Parathyroid adenoma (tissue), 2 donors: ENCODE results near the gene GK2.

Experiments
- H2AFZ ChIP-seq: fragments of 300-600 bp; sonication (generic); one replicate; pipeline ENCODE4 v1.7.0; 2017; ENCODE audit warnings: antibody characterized with exemption, mild to moderate bottlenecking
- H3K27ac ChIP-seq: fragments of 300-600 bp; sonication (generic); one replicate; pipeline ENCODE4 v1.7.0; 2017
- H3K27me3 ChIP-seq: fragments of 300-600 bp; sonication (generic); one replicate; pipeline ENCODE4 v1.7.0; 2017; ENCODE audit warnings: low read length; ENCODE audit not compliant: control insufficient read depth, insufficient read depth
- H3K36me3 ChIP-seq: fragments of 300-600 bp; sonication (generic); one replicate; pipeline ENCODE4 v1.7.0; 2017; ENCODE audit warnings: low read length; ENCODE audit not compliant: control insufficient read depth, insufficient read depth
- H3K4me1 ChIP-seq: fragments of 300-600 bp; sonication (generic); one replicate; pipeline ENCODE4 v1.7.0; 2017; ENCODE audit warnings: control low read depth
- H3K4me2 ChIP-seq: fragments of 300-600 bp; sonication (generic); one replicate; pipeline ENCODE4 v1.7.0; 2017; ENCODE audit warnings: low read length
- H3K4me3 ChIP-seq: fragments of 300-600 bp; sonication (generic); one replicate; pipeline ENCODE4 v1.7.0; 2017; ENCODE audit warnings: low read depth, low read length
- H3K79me2 ChIP-seq: fragments of 300-600 bp; sonication (generic); one replicate; pipeline ENCODE4 v1.7.0; 2017; ENCODE audit warnings: control low read depth
- H3K9ac ChIP-seq: fragments of 300-600 bp; sonication (generic); one replicate; pipeline ENCODE4 v1.7.0; 2017; ENCODE audit warnings: mild to moderate bottlenecking
- H3K9me3 ChIP-seq: fragments of 300-600 bp; sonication (generic); one replicate; pipeline ENCODE4 v1.7.0; 2017; ENCODE audit warnings: low read length; ENCODE audit not compliant: control insufficient read depth
- TF ChIP-seq, protein P1 (sequence below): fragments of 300-600 bp; sonication (generic); IDR thresholded peaks from one replicate; pipeline ENCODE4 v1.7.0; 2017; ENCODE audit warnings: antibody characterized with exemption, mild to moderate bottlenecking
- donor health status: primary hyperparathyroidism.

The GK2 gene

GRCh38 chr4:79396794-79397193, 11.2 kb downstream of the GK2 start:
- no peak overlapping the region for H2AFZ ChIP-seq
- H3K36me3 ChIP-seq = no peaks in the 10 kb centered on the region
- TF ChIP-seq, protein P1, sequence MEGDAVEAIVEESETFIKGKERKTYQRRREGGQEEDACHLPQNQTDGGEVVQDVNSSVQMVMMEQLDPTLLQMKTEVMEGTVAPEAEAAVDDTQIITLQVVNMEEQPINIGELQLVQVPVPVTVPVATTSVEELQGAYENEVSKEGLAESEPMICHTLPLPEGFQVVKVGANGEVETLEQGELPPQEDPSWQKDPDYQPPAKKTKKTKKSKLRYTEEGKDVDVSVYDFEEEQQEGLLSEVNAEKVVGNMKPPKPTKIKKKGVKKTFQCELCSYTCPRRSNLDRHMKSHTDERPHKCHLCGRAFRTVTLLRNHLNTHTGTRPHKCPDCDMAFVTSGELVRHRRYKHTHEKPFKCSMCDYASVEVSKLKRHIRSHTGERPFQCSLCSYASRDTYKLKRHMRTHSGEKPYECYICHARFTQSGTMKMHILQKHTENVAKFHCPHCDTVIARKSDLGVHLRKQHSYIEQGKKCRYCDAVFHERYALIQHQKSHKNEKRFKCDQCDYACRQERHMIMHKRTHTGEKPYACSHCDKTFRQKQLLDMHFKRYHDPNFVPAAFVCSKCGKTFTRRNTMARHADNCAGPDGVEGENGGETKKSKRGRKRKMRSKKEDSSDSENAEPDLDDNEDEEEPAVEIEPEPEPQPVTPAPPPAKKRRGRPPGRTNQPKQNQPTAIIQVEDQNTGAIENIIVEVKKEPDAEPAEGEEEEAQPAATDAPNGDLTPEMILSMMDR = no peak

DNA sequence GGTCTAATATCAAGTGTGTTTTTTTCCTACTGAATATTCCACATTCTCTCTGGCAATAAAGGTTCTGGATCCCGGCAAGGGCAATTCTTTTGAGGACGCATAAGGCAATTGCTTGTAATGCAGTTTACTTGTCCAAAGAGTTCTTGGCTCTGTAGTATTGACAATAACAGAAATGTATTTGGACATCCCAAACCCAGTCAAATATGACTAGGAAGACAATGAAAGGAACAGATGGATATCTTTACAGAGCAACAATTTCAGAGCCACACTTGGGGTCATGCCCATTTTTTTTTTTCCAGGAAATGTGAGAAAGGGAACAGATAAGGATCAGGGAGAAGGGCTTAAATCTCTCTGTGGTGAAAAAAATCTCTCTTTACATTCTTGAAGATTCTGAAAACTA, 12.2 kb downstream of the GK2 start:
- Histone ChIP-seq H3K9me3 (no peaks in the 10 kb centered on the region), H3K4me1 (no peaks in the 10 kb centered on the region), H2AFZ (no peak overlapping the region), H3K9ac (no peak overlapping the region), H3K4me2 (no peak overlapping the region), H3K79me2 (no peaks in the 10 kb centered on the region), H3K27ac (no peak overlapping the region), H3K36me3 (no peaks in the 10 kb centered on the region), H3K4me3 (no peak overlapping the region), H3K27me3 (no peaks in the 10 kb centered on the region)
- TF ChIP-seq, protein P1 = no peak

More at GRCh38 chr4:79396794-79397193, 11.2 kb downstream of the GK2 start:
- Histone ChIP-seq H3K79me2 (no peaks in the 10 kb centered on the region), H3K4me2 (no peak overlapping the region), H3K27ac (no peak overlapping the region), H3K9ac (no peak overlapping the region), H3K4me1 (no peaks in the 10 kb centered on the region), H3K4me3 (no peak overlapping the region), H3K27me3 (no peaks in the 10 kb centered on the region), H3K9me3 (no peaks in the 10 kb centered on the region)

- TF ChIP-seq, protein P1 = no peak
- no peaks in the 10 kb centered on the region for H3K9me3 ChIP-seq
- no peak overlapping the region for H3K9ac ChIP-seq
- no peak overlapping the region for H2AFZ ChIP-seq
- H3K36me3 ChIP-seq = no peaks in the 10 kb centered on the region
- no peak overlapping the region for H3K27ac ChIP-seq
- no peaks in the 10 kb centered on the region for H3K27me3 ChIP-seq
- no peak overlapping the region for H3K4me2 ChIP-seq
- H3K4me1 ChIP-seq = no peaks in the 10 kb centered on the region
- no peak overlapping the region for H3K4me3 ChIP-seq
- H3K79me2 ChIP-seq = no peaks in the 10 kb centered on the region
These were observed 17.1 kb downstream of the GK2 start for GRCh38 chr4:79390890-79391289.

GRCh38 chr4:79385641-79386040, 22.4 kb downstream of the GK2 start:
- Histone ChIP-seq H3K79me2 (no peaks in the 10 kb centered on the region), H3K9me3 (no peaks in the 10 kb centered on the region), H3K4me3 (no peak overlapping the region), H2AFZ (no peak overlapping the region), H3K36me3 (no peaks in the 10 kb centered on the region), H3K9ac (no peak overlapping the region), H3K27me3 (no peaks in the 10 kb centered on the region), H3K4me2 (no peak overlapping the region), H3K4me1 (no peaks in the 10 kb centered on the region), H3K27ac (no peak overlapping the region)
- TF ChIP-seq, protein P1 = no peak

DNA sequence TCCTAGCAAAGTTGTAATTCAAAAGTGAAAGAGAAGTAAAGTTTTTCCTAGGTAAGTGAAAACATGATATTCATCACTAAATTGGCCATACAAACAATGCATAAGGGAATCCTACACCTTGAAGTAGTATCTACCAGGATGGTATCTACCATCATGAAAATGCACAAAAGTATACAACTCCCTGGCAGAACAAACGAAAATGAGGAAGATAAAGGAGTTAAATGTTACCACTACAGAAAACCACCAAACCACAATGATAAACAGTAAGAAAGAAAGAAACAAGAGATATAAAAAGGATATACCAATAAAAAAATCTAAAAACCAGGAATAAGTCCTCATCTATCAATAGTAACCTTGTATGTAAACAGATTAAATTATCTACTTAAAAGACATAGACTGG, 26.9 kb downstream of the GK2 start:
- Histone ChIP-seq H3K4me2 (no peak overlapping the region), H3K9ac (no peak overlapping the region), H3K79me2 (no peaks in the 10 kb centered on the region), H3K9me3 (no peaks in the 10 kb centered on the region), H3K4me1 (no peaks in the 10 kb centered on the region), H3K36me3 (no peaks in the 10 kb centered on the region), H3K4me3 (no peak overlapping the region), H2AFZ (no peak overlapping the region), H3K27me3 (no peaks in the 10 kb centered on the region), H3K27ac (no peak overlapping the region)
- TF ChIP-seq, protein P1 = no peak
